ENCODE data around the gene SLC5A4. TPM values are rescaled to one million over a fixed set of nuclear protein-coding genes. Genes with fewer than 3 reads are reported as not detected.
"Not testable (repeated sequence)": the region's sequence is repeated elsewhere in the genome, so short reads cannot be mapped to it uniquely, and the experiment has no call there.

SLC5A4 gene
- polyA plus RNA-seq, 1 experiment: not detected

DNA sequence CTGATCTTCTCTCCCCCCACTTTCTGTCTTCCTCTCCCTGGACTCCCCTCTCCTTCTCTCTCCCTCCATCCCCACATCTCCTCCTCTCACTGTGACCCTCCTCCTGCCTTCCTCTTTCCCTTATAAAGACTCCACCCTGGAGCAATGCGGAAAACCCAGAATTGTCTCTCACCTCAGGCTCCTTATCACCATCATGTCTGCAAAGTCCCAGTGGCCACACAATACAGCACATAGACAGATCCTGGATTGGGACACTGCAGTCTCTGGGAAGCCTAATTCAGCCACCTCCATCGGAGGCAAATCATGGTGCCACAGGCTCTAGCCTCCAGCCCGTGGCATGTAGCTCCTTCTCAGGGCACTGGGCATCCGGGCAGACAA is 53.0 kb downstream of the SLC5A4 start:
- Histone ChIP-seq H3K36me3 (ENCODE audit: control insufficient read depth, insufficient read depth, low read length) (no peaks in the 10 kb centered on the region), H3K4me3 (ENCODE audit: low read depth, low read length) (no peak overlapping the region), H3K27me3 (ENCODE audit: control insufficient read depth, insufficient read depth, low read length) (peaks cover 11% of the 10 kb centered on the region)
- no peak for TF ChIP-seq CTCF (IDR thresholded peaks at IDR 0.05; ENCODE audit: insufficient read depth, low read depth, low read length)
- ChIA-PET CTCF (interaction anchor here (1.2 kb wide), 1 partner anchor 64 kb away, joined by 7 read pairs; no protein-coding TSS in a partner anchor), POLR2A (no interaction called here)
- no peak for DNase-seq (ENCODE audit: low read depth)

DNA sequence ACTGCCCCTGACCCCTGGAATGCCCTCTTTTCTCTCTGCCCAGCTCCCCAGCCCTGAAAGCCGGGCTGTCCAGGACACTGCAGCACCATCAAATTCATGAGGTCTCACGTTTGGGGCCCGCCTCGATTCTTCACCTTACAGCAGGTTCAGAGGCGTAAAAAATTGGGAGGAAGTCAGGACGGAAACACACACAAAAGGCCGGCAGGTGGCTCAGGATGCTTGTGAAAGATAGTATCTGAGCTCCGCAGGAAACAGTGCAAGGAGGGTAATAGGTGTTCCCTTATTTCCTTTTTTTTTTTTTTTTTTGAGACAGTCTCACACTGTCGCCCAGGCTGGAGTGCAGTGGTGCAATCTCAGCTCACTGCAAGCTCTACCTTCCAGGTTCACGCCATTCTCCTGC is 54.4 kb downstream of the SLC5A4 start:
- Histone ChIP-seq H3K4me3 (ENCODE audit: low read depth, low read length) (no peak overlapping the region), H3K36me3 (ENCODE audit: control insufficient read depth, insufficient read depth, low read length) (no peaks in the 10 kb centered on the region), H3K27me3 (ENCODE audit: control insufficient read depth, insufficient read depth, low read length) (peaks cover 12% of the 10 kb centered on the region)
- ChIA-PET CTCF (no interaction called here), POLR2A (no interaction called here)
- TF ChIP-seq CTCF (IDR thresholded peaks at IDR 0.05; ENCODE audit: insufficient read depth, low read depth, low read length): no peak
- DNase-seq (ENCODE audit: low read depth): no peak

GRCh38 chr22:32199961-32200360 is 55.2 kb downstream of the SLC5A4 start:
- POLR2A ChIA-PET: no interaction called here

GRCh38 chr22:32199341-32199740 is 55.8 kb downstream of the SLC5A4 start:
- POLR2A ChIA-PET: no interaction called here
- H3K36me3 ChIP-seq (ENCODE audit: control insufficient read depth, insufficient read depth, low read length): no peaks in the 10 kb centered on the region
- TF ChIP-seq CTCF (IDR thresholded peaks at IDR 0.05; ENCODE audit: insufficient read depth, low read depth, low read length): no peak
- no peak for DNase-seq (ENCODE audit: low read depth)
- H3K4me3 ChIP-seq (ENCODE audit: low read depth, low read length): no peak overlapping the region
- CTCF ChIA-PET: interaction anchor here (1.3 kb wide), 1 partner anchor 8 kb away, joined by 3 read pairs; no protein-coding TSS in a partner anchor
- peaks cover 12% of the 10 kb centered on the region for H3K27me3 ChIP-seq (ENCODE audit: control insufficient read depth, insufficient read depth, low read length)

More at GRCh38 chr22:32199961-32200360, 55.2 kb downstream of the SLC5A4 start:
- no peak overlapping the region for H3K4me3 ChIP-seq (ENCODE audit: low read depth, low read length)
- no peak for DNase-seq (ENCODE audit: low read depth)
- TF ChIP-seq CTCF (IDR thresholded peaks at IDR 0.05; ENCODE audit: insufficient read depth, low read depth, low read length): no peak
- CTCF ChIA-PET: interaction anchor here (1.3 kb wide), 1 partner anchor 8 kb away, joined by 3 read pairs; no protein-coding TSS in a partner anchor
- peaks cover 12% of the 10 kb centered on the region for H3K27me3 ChIP-seq (ENCODE audit: control insufficient read depth, insufficient read depth, low read length)
- no peaks in the 10 kb centered on the region for H3K36me3 ChIP-seq (ENCODE audit: control insufficient read depth, insufficient read depth, low read length)

- POLR2A ChIA-PET; H3K36me3 ChIP-seq (ENCODE audit: control insufficient read depth, insufficient read depth, low read length); H3K4me3 ChIP-seq (ENCODE audit: low read depth, low read length); DNase-seq (ENCODE audit: low read depth); CTCF ChIA-PET; H3K27me3 ChIP-seq (ENCODE audit: control insufficient read depth, insufficient read depth, low read length): not testable (repeated sequence)
These were observed 57.5 kb downstream of the SLC5A4 start for GRCh38 chr22:32197553-32198226.

DNA sequence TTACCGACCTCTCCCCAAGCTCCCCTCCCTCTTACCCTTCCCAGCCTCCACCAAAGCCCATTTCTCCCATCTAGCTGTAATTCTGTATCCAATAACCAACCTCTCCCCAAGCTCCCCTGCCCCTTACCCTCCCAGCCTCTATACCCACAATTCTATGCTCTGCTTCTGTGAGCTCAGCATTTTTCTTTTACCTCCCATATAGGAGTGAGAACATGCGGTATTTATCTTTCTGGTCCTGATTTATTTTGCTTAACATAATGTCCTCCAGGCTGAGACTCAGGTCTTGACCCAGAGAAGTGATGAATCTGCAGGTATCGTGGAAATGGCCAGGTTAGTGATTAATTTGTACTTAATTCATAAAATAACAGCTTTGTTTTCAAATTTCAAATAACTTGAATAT is 59.2 kb downstream of the SLC5A4 start:
- H3K4me3 ChIP-seq (ENCODE audit: low read depth, low read length); H3K27me3 ChIP-seq (ENCODE audit: control insufficient read depth, insufficient read depth, low read length); DNase-seq (ENCODE audit: low read depth); H3K36me3 ChIP-seq (ENCODE audit: control insufficient read depth, insufficient read depth, low read length); POLR2A ChIA-PET; CTCF ChIA-PET: not testable (repeated sequence)

DNA sequence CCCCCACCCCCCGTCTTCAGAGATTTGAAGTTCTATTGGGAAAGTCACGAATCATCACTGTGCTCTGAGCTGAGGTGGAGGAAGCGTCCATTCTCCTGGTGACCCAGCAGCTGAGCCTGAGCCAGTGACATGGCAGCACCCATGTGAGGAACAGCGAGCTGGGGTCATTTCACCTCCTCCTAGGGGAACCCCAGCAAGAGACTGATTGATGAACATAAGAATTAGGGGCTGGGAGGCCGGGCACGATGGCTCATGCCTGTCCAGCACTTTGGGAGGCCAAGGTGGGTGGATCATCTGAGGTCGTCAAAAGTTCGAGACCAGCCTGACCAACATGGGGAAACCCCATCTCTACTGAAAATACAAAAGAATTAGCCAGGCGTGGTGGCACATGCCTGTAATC is 61.8 kb downstream of the SLC5A4 start:
- CTCF ChIA-PET: interaction anchor here (1.2 kb wide), 1 partner anchor 825 kb away, joined by 3 read pairs; no protein-coding TSS in a partner anchor
- POLR2A ChIA-PET; H3K36me3 ChIP-seq (ENCODE audit: control insufficient read depth, insufficient read depth, low read length); H3K27me3 ChIP-seq (ENCODE audit: control insufficient read depth, insufficient read depth, low read length); DNase-seq (ENCODE audit: low read depth); H3K4me3 ChIP-seq (ENCODE audit: low read depth, low read length): not testable (repeated sequence)

GRCh38 chr22:32191021-32191420 is 64.1 kb downstream of the SLC5A4 start:
- H3K27me3 ChIP-seq (ENCODE audit: control insufficient read depth, insufficient read depth, low read length); CTCF ChIA-PET; H3K4me3 ChIP-seq (ENCODE audit: low read depth, low read length); H3K36me3 ChIP-seq (ENCODE audit: control insufficient read depth, insufficient read depth, low read length); DNase-seq (ENCODE audit: low read depth); POLR2A ChIA-PET: not testable (repeated sequence)
